Liver (tissue), 9 donors: ENCODE measurements around the gene LPAR1. TPM values are rescaled to one million over a fixed set of nuclear protein-coding genes. Genes with fewer than 3 reads are reported as not detected.

Experiments used
- DNase-seq: peaks from one replicate; pipeline ENCODE4 v3.0.0-alpha.2; 2017; ENCODE audit warnings: low spot score
- H3K27ac ChIP-seq, 2 donors: one replicate each; pipeline ENCODE4 v1.7.0; 2013; ENCODE audit warnings: inconsistent platforms in 2 of 2, low read length in 2 of 2, control low read depth in 1 of 2, low read depth in 1 of 2, mild to moderate bottlenecking in 1 of 2
- H3K27me3 ChIP-seq, 4 donors: one replicate each; pipeline versions ENCODE4 v1.6.1 to v1.7.0; 2013; ENCODE audit warnings: low read length in 3 of 4, inconsistent platforms in 1 of 4, mild to moderate bottlenecking in 1 of 4, moderate library complexity in 1 of 4; ENCODE audit not compliant: control insufficient read depth in 4 of 4, insufficient read depth in 4 of 4
- H3K36me3 ChIP-seq, 4 donors: one replicate each; pipeline versions ENCODE4 v1.6.1 to v1.7.0; 2013; ENCODE audit warnings: low read length in 3 of 4, mild to moderate bottlenecking in 3 of 4, low read depth in 1 of 4, moderate library complexity in 1 of 4; ENCODE audit not compliant: control insufficient read depth in 4 of 4, insufficient read depth in 3 of 4
- H3K4me1 ChIP-seq, 4 donors: one replicate each; pipeline versions ENCODE4 v1.6.1 to v1.7.0; 2013; ENCODE audit warnings: low read length in 3 of 4, mild to moderate bottlenecking in 3 of 4, moderate library complexity in 1 of 4; ENCODE audit not compliant: control insufficient read depth in 4 of 4, insufficient read depth in 4 of 4
- H3K4me3 ChIP-seq, 3 donors: one replicate each; pipeline versions ENCODE4 v1.6.1 to v1.7.0; 2013; ENCODE audit warnings: low read length in 3 of 3, control low read depth in 1 of 3, low read depth in 1 of 3, mild to moderate bottlenecking in 1 of 3
- H3K9ac ChIP-seq, 2 donors: one replicate each; pipeline ENCODE4 v1.7.0; 2013; ENCODE audit warnings: low read length in 2 of 2, mild to moderate bottlenecking in 2 of 2, moderate library complexity in 2 of 2, control low read depth in 1 of 2, low read depth in 1 of 2
- H3K9me3 ChIP-seq, 4 donors: one replicate each; pipeline versions ENCODE4 v1.6.1 to v1.7.0; 2013; ENCODE audit warnings: low read length in 3 of 4; ENCODE audit not compliant: control insufficient read depth in 4 of 4
- CTCF ChIP-seq: fragments of 150-350 bp; IDR thresholded peaks from 2 replicates; pipeline ENCODE4 v1.5.1; 2017; ENCODE audit warnings: improper control_type of control experiment, low read depth, low read length; ENCODE audit not compliant: missing input control
- EGR1 ChIP-seq, 2 donors: IDR thresholded peaks; 2 replicates each; pipeline ENCODE4 v1.6.1; 2016 to 2018; ENCODE audit warnings: antibody characterized with exemption in 2 of 2, low read depth in 2 of 2
- FOXA1 ChIP-seq: IDR thresholded peaks from 2 replicates; pipeline ENCODE4 v1.6.1; 2016; ENCODE audit warnings: antibody characterized with exemption
- HNF4A ChIP-seq, 2 donors: conservative IDR thresholded peaks; 2 replicates each; pipeline ENCODE4 v1.6.1; 2016; ENCODE audit warnings: antibody characterized with exemption in 2 of 2, mild to moderate bottlenecking in 2 of 2
- JUND ChIP-seq, 2 donors: IDR thresholded peaks; 2 replicates each; pipeline ENCODE4 v1.6.1; 2016; ENCODE audit warnings: antibody characterized with exemption in 2 of 2
- RAD21 ChIP-seq, 2 donors: IDR thresholded peaks; 2 replicates each; pipeline ENCODE4 v1.6.1; 2016; ENCODE audit warnings: antibody characterized with exemption in 2 of 2, mild to moderate bottlenecking in 2 of 2
- RXRA ChIP-seq, 2 donors: IDR thresholded peaks; 2 replicates each; pipeline ENCODE4 v1.6.1; 2017 to 2018; ENCODE audit warnings: antibody characterized with exemption in 2 of 2, mild to moderate bottlenecking in 1 of 2
- SP1 ChIP-seq: IDR thresholded peaks from 2 replicates; pipeline ENCODE4 v1.6.1; 2018; ENCODE audit warnings: antibody characterized with exemption, mild to moderate bottlenecking
- TAF1 ChIP-seq: conservative IDR thresholded peaks from 2 replicates; pipeline ENCODE4 v1.6.1; 2016; ENCODE audit warnings: antibody characterized with exemption, mild to moderate bottlenecking
- YY1 ChIP-seq: IDR thresholded peaks from 2 replicates; pipeline ENCODE4 v1.6.1; 2016; ENCODE audit warnings: antibody characterized with exemption, mild to moderate bottlenecking
- WGBS: extraction: QIAGEN DNeasy Blood & Tissue Kit; methylation state at CpG from one replicate; pipeline ENCODE4 v1.1.7; 2013; 5-methylcytosine and 5-hydroxymethylcytosine counted together
- polyA plus RNA-seq, 2 donors: library from polyadenylated mRNA; stranded (reverse) in 1 of 2; unstranded in 1 of 2; fragments of 200-250 nt in 1 of 2; fragments of >200 nt in 1 of 2; fragmentation: Nextera tagmentation in 1 of 2; extraction: Ambion mirVana in 1 of 2; gene quantifications; one replicate each; pipeline versions ENCODE4 v1.2.1 to v1.2.3, GENCODE V29; 2013 to 2015
- total RNA-seq, 2 donors: library from RNA; depleted of rRNA; stranded (reverse); fragments of >200 nt; gene quantifications; one replicate each; pipeline ENCODE4 v1.2.3, GENCODE V29; 2014
- TF ChIP-seq, protein P1 (sequence below): IDR thresholded peaks from 2 replicates; pipeline ENCODE4 v1.6.1; 2016; ENCODE audit warnings: antibody characterized with exemption
- TF ChIP-seq, protein P2 (sequence below): IDR thresholded peaks from 2 replicates; pipeline ENCODE4 v1.6.1; 2016; ENCODE audit warnings: antibody characterized with exemption
- donor health status: healthy.
- donor health status: healthy.
- donor health status: healthy.
- donor health status: healthy.
- donor health status: healthy.

Gene LPAR1
- total and polyA plus RNA-seq, 4 donors: 0.51 to 3.6 (median 1.1) TPM

- TF ChIP-seq, protein P1, sequence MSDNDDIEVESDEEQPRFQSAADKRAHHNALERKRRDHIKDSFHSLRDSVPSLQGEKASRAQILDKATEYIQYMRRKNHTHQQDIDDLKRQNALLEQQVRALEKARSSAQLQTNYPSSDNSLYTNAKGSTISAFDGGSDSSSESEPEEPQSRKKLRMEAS: no peak
- no peak for TF ChIP-seq CTCF
- Histone ChIP-seq H3K27ac (no peak overlapping the region), H3K4me3 (no peak overlapping the region), H3K36me3 (no peaks in the 10 kb centered on the region), H3K4me1 (no peaks in the 10 kb centered on the region), H3K9me3 (no peaks in the 10 kb centered on the region), H3K27me3 (no peaks in the 10 kb centered on the region), H3K9ac (no peak overlapping the region)
- DNase-seq: no peak
- WGBS: 76% methylated on average over 9 of the region's 9 CpGs
Measured at GRCh38 chr9:110996436-110997220, 41.6 kb downstream of the LPAR1 start.

DNA sequence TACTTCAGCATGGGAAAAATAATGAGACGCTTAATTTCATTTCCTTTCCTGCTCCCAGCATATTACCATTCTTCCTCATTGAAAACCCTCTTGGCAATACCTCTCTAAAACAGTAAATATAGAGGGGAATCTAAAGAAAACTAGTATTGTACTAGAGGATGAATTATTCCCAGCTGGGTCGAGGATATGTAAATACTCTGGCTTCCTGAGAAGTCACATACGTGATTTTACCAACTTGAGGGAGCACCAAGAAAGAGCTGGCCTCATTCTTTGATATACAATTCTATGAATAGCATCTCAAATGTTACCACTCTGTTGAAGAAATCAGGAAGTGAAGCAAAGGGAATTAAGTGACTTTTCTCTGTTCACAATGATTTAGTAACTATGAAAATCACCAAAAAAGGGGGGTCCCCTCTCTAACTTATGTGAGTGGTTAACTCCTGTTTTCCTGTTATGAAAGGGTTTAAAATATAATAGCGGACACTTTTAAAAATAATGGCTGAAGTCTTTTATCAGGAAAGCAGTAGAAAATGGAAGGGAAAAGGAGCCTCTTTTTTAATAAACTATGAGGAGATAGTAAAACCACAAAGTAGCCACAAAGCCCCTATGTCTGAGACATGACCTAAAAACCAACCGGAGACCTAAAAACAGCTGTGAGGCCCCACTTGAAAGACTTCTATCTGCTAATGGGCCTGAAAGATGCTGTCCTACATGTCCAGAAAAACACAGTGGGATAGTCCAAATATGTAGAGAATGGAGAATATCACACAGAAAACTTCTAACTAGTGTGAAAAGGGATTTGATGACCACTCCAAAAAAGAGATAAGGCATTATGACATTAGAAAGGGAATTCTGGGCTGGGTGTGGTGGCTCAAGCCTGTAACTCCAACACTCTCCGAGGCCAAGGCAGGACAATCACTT, 42.6 kb downstream of the LPAR1 start:
- 70% methylated on average over 6 of the region's 6 CpGs for WGBS
- no peaks in the 10 kb centered on the region for H3K27me3 ChIP-seq
- DNase-seq: no peak
- no peak overlapping the region for H3K27ac ChIP-seq
- H3K36me3 ChIP-seq: no peaks in the 10 kb centered on the region
- H3K4me1 ChIP-seq: no peaks in the 10 kb centered on the region
- TF ChIP-seq RAD21 (IDR thresholded peaks at IDR 0.05): no peak
- TF ChIP-seq, protein P1: no peak
- TF ChIP-seq YY1: no peak
- no peak for TF ChIP-seq HNF4A (conservative IDR thresholded peaks at IDR 0.05)
- no peak for TF ChIP-seq SP1
- TF ChIP-seq TAF1: no peak
- TF ChIP-seq, protein P2, sequence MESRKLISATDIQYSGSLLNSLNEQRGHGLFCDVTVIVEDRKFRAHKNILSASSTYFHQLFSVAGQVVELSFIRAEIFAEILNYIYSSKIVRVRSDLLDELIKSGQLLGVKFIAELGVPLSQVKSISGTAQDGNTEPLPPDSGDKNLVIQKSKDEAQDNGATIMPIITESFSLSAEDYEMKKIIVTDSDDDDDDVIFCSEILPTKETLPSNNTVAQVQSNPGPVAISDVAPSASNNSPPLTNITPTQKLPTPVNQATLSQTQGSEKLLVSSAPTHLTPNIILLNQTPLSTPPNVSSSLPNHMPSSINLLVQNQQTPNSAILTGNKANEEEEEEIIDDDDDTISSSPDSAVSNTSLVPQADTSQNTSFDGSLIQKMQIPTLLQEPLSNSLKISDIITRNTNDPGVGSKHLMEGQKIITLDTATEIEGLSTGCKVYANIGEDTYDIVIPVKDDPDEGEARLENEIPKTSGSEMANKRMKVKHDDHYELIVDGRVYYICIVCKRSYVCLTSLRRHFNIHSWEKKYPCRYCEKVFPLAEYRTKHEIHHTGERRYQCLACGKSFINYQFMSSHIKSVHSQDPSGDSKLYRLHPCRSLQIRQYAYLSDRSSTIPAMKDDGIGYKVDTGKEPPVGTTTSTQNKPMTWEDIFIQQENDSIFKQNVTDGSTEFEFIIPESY: no peak
- TF ChIP-seq EGR1 (IDR thresholded peaks at IDR 0.05; ENCODE audit: low read depth in 2 of 2): no peak
- TF ChIP-seq CTCF: no peak
- TF ChIP-seq JUND (IDR thresholded peaks at IDR 0.05): no peak
- no peak for TF ChIP-seq RXRA (IDR thresholded peaks at IDR 0.05)
- TF ChIP-seq FOXA1: no peak
- no peak overlapping the region for H3K4me3 ChIP-seq
- H3K9me3 ChIP-seq: no peaks in the 10 kb centered on the region
- no peak overlapping the region for H3K9ac ChIP-seq
